ENCODE data around the gene SGMS1. TPM values are rescaled to one million over a fixed set of nuclear protein-coding genes. Genes with fewer than 3 reads are reported as not detected.

Gene SGMS1
- total RNA-seq, 1 experiment from 2014 or later: 34.5 TPM

GRCh38 chr10:50604049-50604640 lies 19.6 kb downstream of the SGMS1 start:
- H3K4me1 Mint-ChIP-seq (ENCODE audit: low read depth, unreplicated experiment): peaks cover 66% of the 10 kb centered on the region
- CTCF ChIA-PET: interaction anchor here (0.5 to 1.3 kb wide), 2 partner anchors 20 to 765 kb away, joined by 3 read pairs; no protein-coding TSS in a partner anchor
- H3K27me3 Mint-ChIP-seq (ENCODE audit: unreplicated experiment): no peaks in the 10 kb centered on the region
- BruUV-seq (replicated peaks): no TSS peak
- no peak overlapping the region for H3K27ac Mint-ChIP-seq (ENCODE audit: unreplicated experiment)
- intact Hi-C loops (cut with micrococcal nuclease; ENCODE audit: unreplicated experiment): loop anchor here (2.0 kb wide), 1 partner anchor 25 kb away; no protein-coding TSS in a partner anchor
- H3K36me3 Mint-ChIP-seq (ENCODE audit: insufficient read depth, unreplicated experiment): no peaks in the 10 kb centered on the region
- TF ChIP-seq CTCF (IDR thresholded peaks at IDR 0.05; ENCODE audit: unreplicated experiment): no peak
- H3K4me3 Mint-ChIP-seq (ENCODE audit: low read depth, unreplicated experiment): peak overlapping the region; percentile 5
- no peaks in the 10 kb centered on the region for H3K9me3 Mint-ChIP-seq (ENCODE audit: low read depth, unreplicated experiment)
- no peak for DNase-seq

GRCh38 chr10:50603151-50603850 lies 20.5 kb downstream of the SGMS1 start:
- no peaks in the 10 kb centered on the region for H3K36me3 Mint-ChIP-seq (ENCODE audit: insufficient read depth, unreplicated experiment)
- no peaks in the 10 kb centered on the region for H3K27me3 Mint-ChIP-seq (ENCODE audit: unreplicated experiment)
- H3K4me1 Mint-ChIP-seq (ENCODE audit: low read depth, unreplicated experiment): peaks cover 66% of the 10 kb centered on the region
- CTCF ChIA-PET: interaction anchor here (0.5 kb wide), 1 partner anchor 764 kb away, joined by 3 read pairs; no protein-coding TSS in a partner anchor
- no peak overlapping the region for H3K27ac Mint-ChIP-seq (ENCODE audit: unreplicated experiment)
- BruUV-seq (replicated peaks): no TSS peak
- H3K9me3 Mint-ChIP-seq (ENCODE audit: low read depth, unreplicated experiment): no peaks in the 10 kb centered on the region
- intact Hi-C loops (cut with micrococcal nuclease; ENCODE audit: unreplicated experiment): no loop called here
- H3K4me3 Mint-ChIP-seq (ENCODE audit: low read depth, unreplicated experiment): no peak overlapping the region
- DNase-seq: no peak
- no peak for TF ChIP-seq CTCF (IDR thresholded peaks at IDR 0.05; ENCODE audit: unreplicated experiment)

GRCh38 chr10:50601974-50602373 lies 21.8 kb downstream of the SGMS1 start:
- CTCF ChIA-PET: no interaction called here
- Mint-ChIP-seq H3K27me3 (ENCODE audit: unreplicated experiment) (no peaks in the 10 kb centered on the region), H3K4me3 (ENCODE audit: low read depth, unreplicated experiment) (no peak overlapping the region), H3K27ac (ENCODE audit: unreplicated experiment) (no peak overlapping the region), H3K4me1 (ENCODE audit: low read depth, unreplicated experiment) (peaks cover 56% of the 10 kb centered on the region), H3K36me3 (ENCODE audit: insufficient read depth, unreplicated experiment) (no peaks in the 10 kb centered on the region), H3K9me3 (ENCODE audit: low read depth, unreplicated experiment) (no peaks in the 10 kb centered on the region)
- DNase-seq: no peak
- no peak for TF ChIP-seq CTCF (IDR thresholded peaks at IDR 0.05; ENCODE audit: unreplicated experiment)
- intact Hi-C loops (cut with micrococcal nuclease; ENCODE audit: unreplicated experiment): no loop called here
- BruUV-seq (replicated peaks): no TSS peak

- Mint-ChIP-seq H3K4me1 (ENCODE audit: low read depth, unreplicated experiment) (peaks cover 49% of the 10 kb centered on the region), H3K9me3 (ENCODE audit: low read depth, unreplicated experiment) (no peaks in the 10 kb centered on the region), H3K27me3 (ENCODE audit: unreplicated experiment) (no peaks in the 10 kb centered on the region), H3K36me3 (ENCODE audit: insufficient read depth, unreplicated experiment) (no peaks in the 10 kb centered on the region), H3K27ac (ENCODE audit: unreplicated experiment) (no peak overlapping the region), H3K4me3 (ENCODE audit: low read depth, unreplicated experiment) (no peak overlapping the region)
- CTCF ChIA-PET: no interaction called here
- no TSS peak for BruUV-seq (replicated peaks)
- intact Hi-C loops (cut with micrococcal nuclease; ENCODE audit: unreplicated experiment): no loop called here
- no peak for DNase-seq
- no peak for TF ChIP-seq CTCF (IDR thresholded peaks at IDR 0.05; ENCODE audit: unreplicated experiment)
Observed at GRCh38 chr10:50600831-50601477, 22.8 kb downstream of the SGMS1 start.
